Lung (tissue), 12 donors: ENCODE measurements around the gene ZSCAN30. TPM values are rescaled to one million over a fixed set of nuclear protein-coding genes. Genes with fewer than 3 reads are reported as not detected.

Source experiments
- ATAC-seq: fragments of 200-7000 bp; cut with Tn5 transposase; one replicate; pipeline ENCODE4 v1.9.1; 2020; ENCODE audit warnings: moderate number of reproducible peaks; ENCODE audit not compliant: insufficient read depth, low FRiP score
- DNase-seq, 3 donors: peaks; one replicate each; pipeline ENCODE4 v3.0.0-alpha.2; 2013 to 2017
- H3K27ac ChIP-seq, 2 donors: one replicate each; pipeline ENCODE4 v1.5.1; 2013; ENCODE audit warnings: mild to moderate bottlenecking in 2 of 2, moderate library complexity in 2 of 2, control low read depth in 1 of 2, inconsistent platforms in 1 of 2, low read depth in 1 of 2, low read length in 1 of 2
- H3K27me3 ChIP-seq, 3 donors: one replicate each; pipeline ENCODE4 v1.5.1; 2013; ENCODE audit warnings: low read length in 2 of 3; ENCODE audit not compliant: control insufficient read depth in 3 of 3, insufficient read depth in 3 of 3
- H3K36me3 ChIP-seq, 4 donors: one replicate each; pipeline ENCODE4 v1.5.1; 2013; ENCODE audit warnings: low read length in 4 of 4, mild to moderate bottlenecking in 1 of 4, moderate library complexity in 1 of 4; ENCODE audit not compliant: control insufficient read depth in 4 of 4, insufficient read depth in 4 of 4
- H3K4me1 ChIP-seq, 5 donors: one replicate each; pipeline ENCODE4 v1.5.1; 2013; ENCODE audit warnings: low read length in 5 of 5, mild to moderate bottlenecking in 2 of 5, moderate library complexity in 1 of 5; ENCODE audit not compliant: control insufficient read depth in 5 of 5, insufficient read depth in 5 of 5
- H3K4me3 ChIP-seq: one replicate; pipeline ENCODE4 v1.5.1; 2013; ENCODE audit warnings: mild to moderate bottlenecking, control low read depth, moderate library complexity
- H3K9ac ChIP-seq, 2 donors: one replicate each; pipeline ENCODE4 v1.5.1; 2013; ENCODE audit warnings: low read length in 2 of 2, control low read depth in 1 of 2; ENCODE audit not compliant: insufficient read depth in 1 of 2
- H3K9me3 ChIP-seq, 4 donors: one replicate each; pipeline ENCODE4 v1.5.1; 2013; ENCODE audit warnings: low read length in 3 of 4, mild to moderate bottlenecking in 1 of 4, moderate library complexity in 1 of 4; ENCODE audit not compliant: control insufficient read depth in 4 of 4, insufficient read depth in 3 of 4
- CTCF ChIP-seq: IDR thresholded peaks from 2 replicates; pipeline ENCODE4 v1.5.1; 2012; ENCODE audit warnings: mild to moderate bottlenecking; ENCODE audit errors: control extremely low read depth, extremely low read depth
- WGBS, 2 donors: extraction: QIAGEN DNeasy Blood & Tissue Kit; methylation state at CpG; one replicate each; pipeline ENCODE4 v1.1.7; 2013; 5-methylcytosine and 5-hydroxymethylcytosine counted together
- polyA plus RNA-seq, 2 donors: library from polyadenylated mRNA; stranded (reverse); fragments of 200-250 nt; gene quantifications; one replicate each; pipeline ENCODE4 v1.2.1, GENCODE V29; 2013
- total RNA-seq, 2 donors: library from RNA; depleted of rRNA in 1 of 2; stranded (reverse); fragments of >200 nt in 1 of 2; gene quantifications; one replicate each; pipeline ENCODE4 v1.2.1, GENCODE V29; 2014 to 2021
- donor health status: control.
- donor health status: control.
- donor health status: Bipolar disorder and iron deficiency.
- donor health status: healthy.
- donor health status: DM: yes; HTN: yes; CAD: no.

ZSCAN30 gene
- total and polyA plus RNA-seq, 4 donors: 5.7 to 42.6 (median 12.1) TPM

DNA sequence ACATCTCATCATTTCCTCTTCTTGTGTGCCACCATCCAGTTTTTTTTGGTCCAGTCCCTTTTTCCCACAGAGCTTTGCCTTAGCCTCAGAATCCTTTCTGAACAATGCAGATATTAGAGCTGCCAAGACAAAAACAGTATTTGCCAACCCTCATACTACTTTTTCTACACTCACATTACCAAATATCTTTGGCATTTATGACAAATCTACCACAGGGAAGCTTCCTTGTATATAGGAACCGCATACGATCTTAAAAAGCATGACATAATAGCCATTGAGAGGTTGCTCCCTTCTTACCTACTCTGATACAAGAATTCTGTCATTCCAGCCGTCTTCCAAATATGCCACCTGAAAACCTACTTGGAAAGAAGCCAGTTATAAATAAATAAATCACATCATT is 44.8 kb upstream of the ZSCAN30 start:
- WGBS, 2 donors: 71 to 83% methylated on average over 3 of the region's 3 CpGs
- peaks cover 0 to 6% (median 0%) of the 10 kb centered on the region in 5 donors for H3K4me1 ChIP-seq
- no peak overlapping the region for H3K4me3 ChIP-seq
- no peaks in the 10 kb centered on the region for H3K27me3 ChIP-seq
- no peak overlapping the region for H3K9ac ChIP-seq
- no peaks in the 10 kb centered on the region for H3K9me3 ChIP-seq
- DNase-seq (no peak), ATAC-seq (no peak)
- peaks cover 23 to 50% (median 38%) of the 10 kb centered on the region in 4 donors for H3K36me3 ChIP-seq
- TF ChIP-seq CTCF: no peak
- no peak overlapping the region for H3K27ac ChIP-seq

DNA sequence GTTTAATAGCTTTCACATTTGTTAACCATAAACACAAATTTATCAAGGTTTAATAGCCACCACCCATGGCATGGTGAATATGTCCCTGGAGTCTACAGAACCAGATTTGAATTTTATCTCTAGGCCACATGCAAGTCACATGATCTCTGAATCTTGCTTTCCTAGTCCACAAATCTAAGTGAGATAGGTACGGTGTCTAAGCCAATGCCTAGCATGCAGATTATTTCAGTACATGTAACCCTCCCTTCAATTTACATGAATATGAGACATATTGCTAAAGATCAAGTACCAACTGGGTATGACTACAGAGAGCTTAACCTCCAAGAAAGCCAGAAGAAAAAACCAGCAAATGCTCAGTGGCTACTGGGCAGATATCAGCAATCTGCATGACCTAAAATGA is 44.2 kb upstream of the ZSCAN30 start:
- no peak for ATAC-seq
- H3K27ac ChIP-seq: no peak overlapping the region
- 95 to 96% methylated on average over 1 of the region's 1 CpG for WGBS, 2 donors
- H3K4me3 ChIP-seq: no peak overlapping the region
- peaks cover 18 to 45% (median 33%) of the 10 kb centered on the region in 4 donors for H3K36me3 ChIP-seq
- H3K4me1 ChIP-seq: peaks cover 0 to 6% (median 0%) of the 10 kb centered on the region in 5 donors
- no peaks in the 10 kb centered on the region for H3K9me3 ChIP-seq
- no peak for DNase-seq
- no peak for TF ChIP-seq CTCF
- no peak overlapping the region for H3K9ac ChIP-seq
- H3K27me3 ChIP-seq: no peaks in the 10 kb centered on the region

DNA sequence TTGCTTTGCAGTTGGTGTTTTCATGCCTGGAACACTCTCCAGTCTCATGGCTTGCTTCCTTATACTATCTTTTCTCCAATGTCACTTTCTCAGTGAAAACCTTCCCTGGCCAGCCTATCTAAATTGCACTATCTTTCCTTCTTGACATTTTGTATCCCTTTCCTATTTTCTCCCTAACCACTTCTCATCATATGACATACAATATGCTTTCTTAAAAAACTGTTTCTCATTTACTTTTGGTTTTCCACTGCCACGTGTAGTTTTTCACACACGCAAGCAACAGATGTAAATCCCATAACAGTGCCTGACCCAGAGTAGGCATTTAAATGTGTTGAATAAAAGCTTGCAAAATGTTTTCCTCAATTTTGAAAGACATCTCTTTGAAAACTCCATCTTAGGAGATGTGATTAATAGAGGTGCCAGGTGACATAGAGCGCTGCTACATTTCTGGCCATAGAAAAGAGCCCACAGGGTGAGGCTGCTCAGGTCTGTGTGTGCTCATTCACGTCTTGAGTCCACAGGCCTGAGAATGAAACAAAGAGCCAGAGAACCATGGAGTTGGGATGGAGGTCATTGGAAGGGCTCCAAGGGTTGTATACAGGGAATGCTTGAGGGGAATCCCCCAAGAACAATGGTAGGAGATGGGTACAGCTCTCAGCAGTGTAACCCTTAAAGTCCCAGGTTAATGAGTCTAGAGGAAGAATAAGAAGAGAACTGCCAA is 41.5 kb upstream of the ZSCAN30 start:
- Histone ChIP-seq H3K27ac (no peak overlapping the region), H3K9me3 (peaks cover 0 to 2% (median 0%) of the 10 kb centered on the region in 4 donors), H3K27me3 (no peaks in the 10 kb centered on the region), H3K4me1 (peaks cover 0 to 6% (median 0%) of the 10 kb centered on the region in 5 donors), H3K9ac (no peak overlapping the region), H3K4me3 (no peak overlapping the region), H3K36me3 (peaks cover 10 to 29% (median 19%) of the 10 kb centered on the region in 4 donors)
- DNase-seq (peak in 1 of 3 donors; percentile 18), ATAC-seq (no peak)
- TF ChIP-seq CTCF: no peak
- 76 to 88% methylated on average over 4 of the region's 4 CpGs for WGBS, 2 donors
